ENCODE data around the gene WBP11. TPM values are rescaled to one million over a fixed set of nuclear protein-coding genes. Genes with fewer than 3 reads are reported as not detected.

WBP11 gene
- total and polyA plus RNA-seq, 2 of the 13 experiments (the other 11 are each of a cell fraction or from before 2014, with no cell fraction given) = 7.6 to 31.0 TPM

GRCh38 chr12:14840616-14841015 is 37.3 kb upstream of the WBP11 start (continued):
- TF ChIP-seq ZSCAN25 (CRISPR knock-in tag; IDR thresholded peaks at IDR 0.05) = no peak
- peak; percentile 34; the same call in 1 of the 2 replicates for TF ChIP-seq SALL1 (CRISPR knock-in tag; IDR thresholded peaks at IDR 0.05)
- TF ChIP-seq TP53 (CRISPR knock-in tag; conservative IDR thresholded peaks at IDR 0.05) = no peak
- TF ChIP-seq RXRA (CRISPR knock-in tag; IDR thresholded peaks at IDR 0.05) = no peak
- no peak for TF ChIP-seq ZNF34 (CRISPR knock-in tag; IDR thresholded peaks at IDR 0.05; ENCODE audit: borderline replicate concordance)
- peak; percentile 27 for TF ChIP-seq PAXIP1 (CRISPR knock-in tag; conservative IDR thresholded peaks at IDR 0.05)
- TF ChIP-seq FIP1L1 (IDR thresholded peaks at IDR 0.05; ENCODE audit: borderline replicate concordance, insufficient read depth, low read depth, low read length) = no peak
- TF ChIP-seq PBX3 (CRISPR knock-in tag; IDR thresholded peaks at IDR 0.05; ENCODE audit: borderline replicate concordance) = no peak
- 0 out of 2 replicates have a peak, but pooled peaks have one; percentile 36 for TF ChIP-seq ARID5B (CRISPR knock-in tag; IDR thresholded peaks at IDR 0.05)
- TF ChIP-seq ZNF354B (CRISPR knock-in tag; IDR thresholded peaks at IDR 0.05) = no peak
- no peak for TF ChIP-seq ZNF274 (CRISPR knock-in tag; IDR thresholded peaks at IDR 0.05)
- TF ChIP-seq ZSCAN9 (CRISPR knock-in tag; IDR thresholded peaks at IDR 0.05; ENCODE audit: borderline replicate concordance) = no peak; the same call in 1 of the 2 replicates
- TF ChIP-seq FOXA3 (CRISPR knock-in tag; IDR thresholded peaks at IDR 0.05) = peak; percentile 58; the same call in 1 of the 2 replicates
- no peak for TF ChIP-seq KLF9 (CRISPR knock-in tag; IDR thresholded peaks at IDR 0.05; ENCODE audit: low read depth)
- no peak for TF ChIP-seq PHF20 (CRISPR knock-in tag; IDR thresholded peaks at IDR 0.05)
- TF ChIP-seq ZNF615 (CRISPR knock-in tag; IDR thresholded peaks at IDR 0.05; ENCODE audit: borderline replicate concordance) = no peak
- TF ChIP-seq ZNF160 (CRISPR knock-in tag; IDR thresholded peaks at IDR 0.05) = no peak
- no peak for TF ChIP-seq NFIB (CRISPR knock-in tag; IDR thresholded peaks at IDR 0.05; ENCODE audit: borderline replicate concordance)
- TF ChIP-seq ZNF577 (CRISPR knock-in tag; IDR thresholded peaks at IDR 0.05; ENCODE audit: borderline replicate concordance, low read depth) = no peak
- TF ChIP-seq SMAD9 (CRISPR knock-in tag; IDR thresholded peaks at IDR 0.05) = no peak
- no peak for TF ChIP-seq ZNF207 (IDR thresholded peaks at IDR 0.05; ENCODE audit: borderline replicate concordance)
- TF ChIP-seq RFX1 (IDR thresholded peaks at IDR 0.05) = no peak
- TF ChIP-seq FOXA1 (IDR thresholded peaks at IDR 0.05) = no peak
- peak; percentile 37; the same call in 1 of the 2 replicates for TF ChIP-seq FOXA1 (CRISPR knock-in tag; IDR thresholded peaks at IDR 0.05)
- TF ChIP-seq GPN1 (CRISPR knock-in tag; IDR thresholded peaks at IDR 0.05; ENCODE audit: borderline replicate concordance) = no peak
